HepG2 (cell line): ENCODE data around the gene PADI4. TPM values are rescaled to one million over a fixed set of nuclear protein-coding genes. Genes with fewer than 3 reads are reported as not detected.

Experiments used
- KAT8 ChIP-seq: IDR thresholded peaks from 2 replicates; pipeline ENCODE4 v1.6.1; 2016; ENCODE audit warnings: missing genetic modification reagents, missing compliant biosample characterization
- MATR3 ChIP-seq: sonication (generic); formaldehyde crosslinking; IDR thresholded peaks from 2 replicates; pipeline ENCODE4 v1.4.0; 2020; ENCODE audit warnings: missing genetic modification reagents
- RARA ChIP-seq: IDR thresholded peaks from 2 replicates; pipeline ENCODE4 v1.6.1; 2016; ENCODE audit warnings: missing genetic modification reagents, missing compliant biosample characterization
- ZNF10 ChIP-seq: sonication (generic); formaldehyde crosslinking; IDR thresholded peaks from 2 replicates; pipeline ENCODE4 v1.4.0; 2020; ENCODE audit warnings: mild to moderate bottlenecking, low read depth, missing genetic modification reagents, borderline replicate concordance
- ZNF800 ChIP-seq: sonication (generic); formaldehyde crosslinking; IDR thresholded peaks from 2 replicates; pipeline ENCODE4 v1.4.0; 2020; ENCODE audit warnings: missing genetic modification reagents
- ZSCAN5A ChIP-seq: sonication (generic); formaldehyde crosslinking; IDR thresholded peaks from 2 replicates; pipeline ENCODE4 v1.8.0; 2022; ENCODE audit warnings: mild to moderate bottlenecking, missing genetic modification reagents, borderline replicate concordance
- microRNA-seq: library from miRNA; unstranded; fragments of <30 nt; microRNA quantifications from one replicate; pipeline ENCODE4, GENCODE V29; 2020
- polyA plus RNA-seq, 8 experiments: library from polyadenylated mRNA; depleted of rRNA in 3 of 8; stranded (reverse) in 7 of 8; unstranded in 1 of 8; fragments of >200 nt; fragmentation: Illumina TruSeq in 4 of 8; extraction: Trizol in 4 of 8; gene quantifications; 2 replicates each; pipeline versions ENCODE4 v1.2.1 to v1.2.3, GENCODE V29; 2011 to 2016; ENCODE audit warnings: low read depth in 4 of 8, missing spikeins in 1 of 8, mixed read lengths in 1 of 8; ENCODE audit not compliant: insufficient read depth in 1 of 8
- small RNA-seq, 3 experiments: library from RNA; depleted of rRNA; stranded (forward); fragments of <200 nt; gene quantifications; one replicate each; pipeline ENCODE3, GENCODE V24; 2012; ENCODE audit warnings: low read depth in 2 of 3, low replicate concordance in 1 of 3; ENCODE audit not compliant: insufficient read length in 3 of 3, insufficient read depth in 2 of 3
- total RNA-seq, 5 experiments: library from RNA; depleted of rRNA; stranded (reverse); fragments of >200 nt; fragmentation: Illumina TruSeq; extraction: Trizol; gene quantifications; 2 replicates each; pipeline ENCODE4 v1.2.3, GENCODE V29; 2016; ENCODE audit warnings: low read depth in 1 of 5

Gene PADI4
- total and polyA plus RNA-seq, 2 of the 13 experiments (the other 11 are each of a cell fraction or from before 2014, with no cell fraction given): 0.04 TPM

GRCh38 chr1:17412093-17412870, 104.3 kb downstream of the PADI4 start (continued):
- no peak for TF ChIP-seq RARA (CRISPR knock-in tag)
- no peak for TF ChIP-seq ZNF10 (CRISPR knock-in tag)
- no peak for TF ChIP-seq MATR3 (CRISPR knock-in tag)
- no peak for TF ChIP-seq ZNF800 (CRISPR knock-in tag)
- TF ChIP-seq KAT8 (CRISPR knock-in tag): no peak
- TF ChIP-seq ZSCAN5A: no peak
- TF ChIP-seq, all 625 proteins: peak for 0

Small RNA genes lying within 50 kb of the gene (microRNA-seq; reads per million reads assigned to microRNA genes)
- not detected for gene MIR3972

Small RNA genes lying within 50 kb of the gene (small RNA-seq; reads per million reads assigned to genes)
- 0 reads per million in 3 experiments for gene MIR3972

Other genes starting within 250 kb of the PADI4 start
- not detected in 2 replicates for gene PADI2, start 188.7 kb upstream of the PADI4 start, total RNA-seq (2016; rRNA removed; fragmentation: Illumina TruSeq; extraction: Trizol)
- not detected in 2 replicates for gene PADI2, start 188.7 kb upstream of the PADI4 start, polyA plus RNA-seq (2011; rRNA removed)
- not detected in 2 replicates for gene PADI1, start 103.1 kb upstream of the PADI4 start, total RNA-seq (2016; rRNA removed; fragmentation: Illumina TruSeq; extraction: Trizol)
- not detected in 2 replicates for gene PADI1, start 103.1 kb upstream of the PADI4 start, polyA plus RNA-seq (2011; rRNA removed)
- gene PADI3, start 59.1 kb upstream of the PADI4 start, total RNA-seq (2016; rRNA removed; fragmentation: Illumina TruSeq; extraction: Trizol): not detected in 2 replicates
- not detected in 2 replicates for gene PADI3, start 59.1 kb upstream of the PADI4 start, polyA plus RNA-seq (2011; rRNA removed)
- gene PADI6, start 64.0 kb downstream of the PADI4 start, total RNA-seq (2016; rRNA removed; fragmentation: Illumina TruSeq; extraction: Trizol): not detected in 2 replicates
- not detected in 2 replicates for gene PADI6, start 64.0 kb downstream of the PADI4 start, polyA plus RNA-seq (2011; rRNA removed)
- gene RCC2, start 131.5 kb downstream of the PADI4 start, total RNA-seq (2016; rRNA removed; fragmentation: Illumina TruSeq; extraction: Trizol): 55.8 and 58.3 TPM in 2 replicates
- 20.5 TPM in 2 replicates for gene RCC2, start 131.5 kb downstream of the PADI4 start, polyA plus RNA-seq (2011; rRNA removed)
- 26.2 and 46.5 TPM in 2 replicates for gene ARHGEF10L, start 231.5 kb downstream of the PADI4 start, total RNA-seq (2016; rRNA removed; fragmentation: Illumina TruSeq; extraction: Trizol)
- 78.3 and 107 TPM in 2 replicates for gene ARHGEF10L, start 231.5 kb downstream of the PADI4 start, polyA plus RNA-seq (2011; rRNA removed)